GM19025 (cell line): Measurements from ENCODE around the gene SDC4.

Source experiments
- ATAC-seq: cut with Tn5 transposase; IDR thresholded peaks from one replicate; pipeline ENCODE4 v1.9.1; 2021; ENCODE audit warnings: mild to moderate bottlenecking, low read depth, moderate library complexity; ENCODE audit not compliant: unreplicated experiment

Gene SDC4, protein sequence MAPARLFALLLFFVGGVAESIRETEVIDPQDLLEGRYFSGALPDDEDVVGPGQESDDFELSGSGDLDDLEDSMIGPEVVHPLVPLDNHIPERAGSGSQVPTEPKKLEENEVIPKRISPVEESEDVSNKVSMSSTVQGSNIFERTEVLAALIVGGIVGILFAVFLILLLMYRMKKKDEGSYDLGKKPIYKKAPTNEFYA

GRCh38 chr20:45347936-45348778 is at the start of gene SDC4:
SDC4 (minus strand) TSS chr20:45348424; CDS start chr20:45348384, 40 bp downstream.
- ATAC-seq, result no peak

DNA sequence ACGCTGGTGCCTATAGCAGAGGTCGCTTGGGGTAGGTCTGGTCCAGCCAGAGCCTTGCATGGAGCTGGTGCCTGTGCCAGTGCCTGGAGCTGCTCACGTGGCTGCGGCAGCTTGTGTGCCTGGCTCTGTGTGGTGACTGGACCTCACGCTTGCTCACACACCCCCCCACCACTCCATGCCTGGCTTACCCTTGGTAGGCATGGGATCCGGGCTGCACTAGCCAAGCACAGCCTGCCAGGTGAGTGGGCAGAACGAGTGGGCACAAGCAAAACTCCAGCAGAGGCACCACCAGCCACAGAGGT is 46.8 kb upstream of the SDC4 start:
- no peak for ATAC-seq

DNA sequence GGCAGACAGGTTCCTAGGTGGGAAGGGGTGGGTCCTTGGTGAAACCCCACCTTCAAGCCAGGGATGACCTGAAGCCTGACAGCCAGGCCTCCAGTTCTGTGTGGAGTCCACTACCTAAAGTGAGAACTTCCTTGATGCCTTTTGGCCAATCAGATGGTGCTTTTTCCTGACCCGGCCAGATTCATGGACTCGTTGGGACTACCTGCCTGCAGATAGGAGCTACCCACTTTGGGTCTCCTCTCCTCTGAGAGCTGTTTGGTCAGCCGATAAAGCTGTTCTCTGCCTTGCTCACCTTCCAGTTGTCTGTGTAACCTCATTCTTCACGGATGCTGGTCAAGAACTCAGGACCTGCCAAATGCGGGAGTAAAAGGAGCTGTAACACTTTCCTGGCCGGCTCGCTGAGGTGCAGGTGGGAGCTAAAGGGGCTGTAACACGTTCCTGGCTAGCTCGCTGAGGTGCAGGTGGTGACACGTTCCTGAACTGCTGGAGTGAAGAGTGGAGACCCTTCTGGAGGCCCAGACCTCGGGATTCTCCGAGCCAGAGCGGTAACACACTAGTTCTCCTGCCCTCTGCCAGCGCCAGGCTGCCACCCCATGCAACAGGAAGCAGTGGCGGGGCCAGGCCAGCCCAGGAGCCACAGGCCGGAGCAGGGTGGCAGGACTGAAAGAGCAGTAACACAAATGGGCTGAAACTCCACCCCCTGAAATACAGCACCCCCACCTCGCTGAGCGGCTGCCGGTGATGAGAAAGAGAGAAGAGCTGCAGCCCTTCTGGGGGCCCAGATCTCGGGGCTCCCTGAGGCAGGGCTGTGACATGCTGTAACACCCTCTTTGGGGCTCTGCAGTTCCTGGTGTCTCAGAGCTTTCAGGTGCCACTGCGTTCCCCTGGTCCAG is 46.2 kb upstream of the SDC4 start:
- ATAC-seq, result no peak

DNA sequence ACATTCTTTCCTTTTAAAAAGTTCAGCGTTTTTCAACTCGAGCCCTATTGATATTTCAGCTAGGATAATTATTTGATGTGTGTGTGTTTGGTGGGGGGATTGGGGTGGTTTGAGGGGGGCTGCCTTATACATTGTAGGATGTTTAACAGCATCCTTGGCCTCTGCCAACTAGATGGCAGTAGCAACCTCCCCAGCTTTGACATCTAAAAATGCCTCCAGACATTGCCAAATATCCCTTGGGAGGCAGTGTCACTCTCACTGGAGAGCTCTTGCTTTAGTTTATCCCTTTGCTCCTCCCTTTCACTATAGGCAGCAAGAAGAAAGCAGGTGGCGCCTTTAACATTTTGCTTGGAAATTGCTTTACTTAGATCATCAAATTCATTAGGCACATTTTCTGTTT is 44.5 kb upstream of the SDC4 start:
- no peak for ATAC-seq

DNA sequence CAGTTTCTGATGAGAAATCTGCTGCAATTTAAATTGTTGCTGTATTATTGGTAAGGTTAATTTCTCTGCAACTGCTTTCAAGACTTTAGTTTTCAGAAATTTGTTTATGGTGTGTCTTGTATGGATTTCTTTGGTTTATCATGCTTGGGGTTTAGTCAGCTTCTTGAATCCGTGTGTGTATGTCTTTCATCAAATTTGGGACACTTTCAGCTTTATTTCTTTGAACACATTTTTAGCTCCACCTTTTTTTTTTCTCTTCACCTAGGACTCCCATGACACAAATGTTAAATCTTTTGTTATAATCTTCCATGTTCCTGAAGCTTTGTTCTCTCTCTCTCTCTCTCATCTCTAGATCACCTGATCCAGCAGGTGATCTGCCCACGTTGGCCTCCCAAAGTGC is 43.3 kb upstream of the SDC4 start:
- no peak for ATAC-seq

- ATAC-seq, result no peak
Measured at GRCh38 chr20:45390931-45391330, 42.7 kb upstream of the SDC4 start.

- no peak for ATAC-seq
Measured at GRCh38 chr20:45387274-45387673, 39.0 kb upstream of the SDC4 start.

GRCh38 chr20:45378191-45378590 is 30.0 kb upstream of the SDC4 start, which contains the start of gene TP53TG5:
TP53TG5 (minus strand) TSS chr20:45378325; CDS start chr20:45378236, 89 bp downstream.
- no peak for ATAC-seq

DNA sequence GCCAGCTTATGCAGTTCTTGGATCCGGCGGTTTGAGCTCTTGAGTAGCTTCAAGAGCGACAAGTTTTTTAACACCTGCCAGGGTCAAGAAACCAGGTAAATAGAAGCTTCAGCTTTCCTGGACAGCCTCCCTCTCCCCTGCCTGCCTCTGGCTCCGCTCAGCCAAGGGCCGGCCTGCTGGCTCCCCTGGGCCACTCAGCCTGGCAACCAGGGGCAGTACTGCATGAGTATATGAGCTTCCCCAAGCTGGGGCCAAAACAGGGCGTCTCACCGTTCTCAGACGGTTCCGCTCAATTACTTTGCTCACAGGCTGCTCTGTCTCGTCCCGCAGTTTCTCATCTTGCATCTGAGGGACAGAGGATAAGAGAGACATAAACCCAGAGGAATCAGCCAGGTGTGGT is 29.0 kb upstream of the SDC4 start:
- ATAC-seq, result no peak

- ATAC-seq, result no peak
Measured at GRCh38 chr20:45374966-45375365, 26.7 kb upstream of the SDC4 start.

DNA sequence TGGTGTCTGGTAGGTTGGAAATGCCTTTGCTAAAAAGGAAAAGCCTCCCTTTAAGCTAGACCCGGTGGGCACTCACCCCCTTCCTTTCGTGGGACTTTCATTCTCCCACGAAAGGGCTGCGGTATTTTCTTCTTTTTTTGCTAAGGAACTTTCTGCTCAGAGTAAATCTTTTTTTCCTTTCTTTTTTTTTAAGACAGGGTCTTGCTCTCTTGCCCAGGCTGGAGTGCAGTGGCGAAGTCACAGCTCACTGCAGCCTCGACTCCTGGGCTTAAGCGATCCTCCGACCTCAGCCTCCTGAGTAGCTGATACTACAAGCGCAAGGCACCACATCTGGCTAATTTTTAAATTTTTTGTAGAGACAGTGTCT is 25.9 kb upstream of the SDC4 start:
- no peak for ATAC-seq

GRCh38 chr20:45373353-45374100 is 25.3 kb upstream of the SDC4 start:
- no peak for ATAC-seq

DNA sequence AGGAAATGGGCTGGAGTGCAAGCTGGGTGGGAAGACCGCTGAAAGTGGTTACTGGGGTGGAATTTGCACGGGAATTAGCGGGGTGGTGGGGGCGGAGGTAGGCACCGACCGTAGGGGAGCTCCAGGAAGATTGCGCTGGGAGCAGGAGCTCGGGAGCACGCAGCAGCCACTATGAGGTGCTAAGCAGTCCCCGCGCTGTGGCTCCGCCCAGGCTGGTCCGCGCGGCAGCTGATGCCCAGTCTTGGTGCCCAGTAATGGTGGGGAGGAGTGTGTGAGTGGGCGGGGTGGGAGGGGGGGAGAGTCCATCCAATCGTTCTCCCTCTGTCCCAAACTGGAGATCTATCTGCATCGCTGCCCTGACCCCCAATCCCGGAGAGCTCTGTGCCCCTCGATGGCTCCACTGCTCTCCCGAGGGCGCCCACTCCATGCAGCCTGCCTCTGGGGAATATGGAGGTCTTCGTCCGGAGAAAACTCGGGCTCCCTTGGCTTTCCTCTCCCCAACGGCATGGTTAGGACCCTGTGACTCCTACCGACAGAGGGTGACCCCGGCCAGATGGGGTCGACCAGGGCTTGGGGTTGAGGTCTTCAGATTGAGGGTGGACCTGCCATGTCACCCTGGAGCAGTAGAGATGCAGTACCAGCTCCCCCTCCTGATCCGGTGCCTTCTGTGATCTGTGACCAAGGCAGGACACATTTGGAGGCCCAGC is 24.6 kb upstream of the SDC4 start:
- no peak for ATAC-seq

DNA sequence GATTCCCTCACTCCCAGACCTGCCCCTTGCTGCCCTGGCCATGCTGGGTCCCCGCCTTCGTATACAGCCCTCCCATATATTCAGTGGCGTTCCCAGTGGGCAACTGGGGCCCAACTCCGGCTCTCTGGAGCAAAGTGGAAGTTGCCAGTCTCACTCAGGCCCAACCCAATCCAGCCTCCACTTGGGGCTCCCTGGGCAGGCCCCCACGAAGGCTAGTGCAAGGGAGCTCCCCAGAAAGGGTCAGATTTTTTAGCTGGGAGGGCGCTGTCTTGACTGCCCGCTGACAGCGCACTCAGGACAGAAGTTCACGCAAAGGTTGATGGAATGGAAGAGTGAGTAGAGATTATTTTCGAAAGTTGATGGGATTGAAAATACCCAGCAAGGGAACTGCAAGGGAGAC is 24.0 kb upstream of the SDC4 start:
- no peak for ATAC-seq

DNA sequence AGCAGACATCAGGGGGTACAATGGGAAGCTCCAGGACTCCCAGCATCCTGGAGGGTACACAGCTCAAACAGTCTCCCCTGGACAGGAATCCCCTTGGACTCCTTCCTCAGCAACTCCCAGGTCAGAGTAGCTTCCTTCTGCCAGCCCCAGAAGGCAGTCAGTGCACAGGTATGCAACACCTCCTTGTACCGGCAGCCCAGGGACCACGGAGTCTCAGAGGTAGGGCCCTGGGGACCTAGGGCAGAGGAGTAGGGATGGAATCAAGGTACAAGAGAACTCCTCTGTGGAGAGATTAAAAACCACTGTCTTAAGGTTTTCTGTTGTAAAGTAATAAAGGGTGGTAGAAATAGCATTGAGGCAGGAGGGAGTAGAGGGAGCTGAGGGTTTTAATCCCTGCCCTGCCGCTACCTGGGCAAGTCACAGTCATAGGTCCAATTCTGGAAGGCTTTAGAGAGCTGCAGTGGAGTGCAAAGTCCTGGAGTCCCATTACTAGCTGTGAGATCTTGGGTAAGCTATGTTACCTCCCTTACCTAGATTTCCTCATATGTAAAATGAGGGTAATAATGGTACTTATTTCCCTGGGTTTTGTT is 22.4 kb upstream of the SDC4 start:
- no peak for ATAC-seq

GRCh38 chr20:45368221-45368980 is 20.2 kb upstream of the SDC4 start:
- ATAC-seq, result peak; percentile 79

DNA sequence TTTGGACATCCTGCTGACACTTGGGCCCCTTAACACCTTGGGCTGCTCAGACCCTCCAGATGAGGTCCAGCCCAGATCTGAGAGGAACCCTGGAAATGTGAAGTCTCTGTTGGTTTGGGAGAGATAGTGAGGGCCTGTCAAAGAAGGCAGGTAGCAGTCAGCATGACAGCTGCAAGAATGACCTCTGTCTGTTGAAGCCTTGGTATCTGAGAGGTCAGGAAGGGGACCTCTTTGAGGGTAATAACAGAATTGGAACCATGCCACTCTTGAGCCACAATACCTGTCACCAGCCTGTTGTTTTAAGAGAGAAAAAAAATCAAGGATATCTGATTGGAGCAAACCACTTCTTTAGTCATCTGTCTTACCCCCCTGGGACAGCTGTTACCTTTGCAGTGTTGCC is 18.9 kb upstream of the SDC4 start:
- no peak for ATAC-seq

DNA sequence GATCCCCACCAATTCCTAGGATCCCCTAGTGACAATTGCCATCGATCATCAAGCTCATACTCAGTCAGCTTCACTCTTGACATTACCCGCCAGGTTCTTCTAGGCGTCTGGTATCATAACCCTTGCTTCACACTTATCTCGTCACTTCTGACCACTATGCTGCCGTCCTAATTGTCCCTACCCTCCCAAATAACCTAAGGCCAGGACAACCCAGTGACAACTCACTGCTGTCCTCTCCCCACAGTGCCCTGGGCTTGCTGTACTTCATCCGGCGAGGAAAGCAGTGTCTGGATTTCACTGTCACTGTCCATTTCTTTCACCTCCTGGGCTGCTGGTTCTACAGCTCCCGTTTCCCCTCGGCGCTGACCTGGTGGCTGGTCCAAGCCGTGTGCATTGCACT is 18.4 kb upstream of the SDC4 start:
- ATAC-seq, result no peak

- no peak for ATAC-seq
Measured at GRCh38 chr20:45366192-45366591, 18.0 kb upstream of the SDC4 start.
